HCT116 (cell line): ENCODE results near the gene PCDH15. TPM values are rescaled to one million over a fixed set of nuclear protein-coding genes. Genes with fewer than 3 reads are reported as not detected.

Source experiments
- ATAC-seq: fragments of 200-7000 bp; cut with Tn5 transposase; 2 replicates; pipeline ENCODE4 v1.9.1; 2020; ENCODE audit warnings: mild to moderate bottlenecking, moderate library complexity
- BruUV-seq: library from RNA; stranded (reverse); fragments of 400-500 nt; replicated peaks from 2 replicates; lab custom pipeline; 2021; lab: Mats Ljungman, UMichigan
- CTCF ChIA-PET: fragments of 300-600 bp; sonication (Branson Sonifier 250); formaldehyde crosslinking; loops from one replicate; lab custom pipeline; 2021; ENCODE audit warnings: antibody characterized with exemption; lab: Charles Lee
- POLR2A ChIA-PET: fragments of 300-600, 350-600 bp; sonication (Branson Sonifier 250); formaldehyde crosslinking; loops from one replicate; lab custom pipeline; 2021; ENCODE audit warnings: antibody characterized with exemption; lab: Charles Lee
- RAD21 ChIA-PET, 2 experiments: fragments of 300-600 bp; sonication (Branson Sonifier 250); formaldehyde crosslinking; loops; one replicate each; lab custom pipeline; 2023; ENCODE audit warnings: low total read pairs in 2 of 2; ENCODE audit not compliant: uncharacterized antibody in 2 of 2, unreplicated experiment in 2 of 2, low non-redundant PET in 1 of 2; lab: Charles Lee
- DNase-seq: peaks from one replicate; pipeline ENCODE4 v3.0.0-alpha.2; 2010; ENCODE audit warnings: low read depth, low spot score
- H2AFZ ChIP-seq: fragments of 200-600 bp; shearing (Covaris generic), sonication (generic); 2 replicates; pipeline ENCODE4 v1.6.1; 2017; ENCODE audit warnings: low read depth, mixed run types, mixed read lengths, antibody characterized with exemption, low read length; ENCODE audit not compliant: poor library complexity, severe bottlenecking
- H3K27ac ChIP-seq: 2 replicates; pipeline ENCODE4 v1.5.1; 2012; ENCODE audit warnings: low read depth, low read length
- H3K27me3 ChIP-seq: fragments of 200-600 bp; sonication (generic); 2 replicates; pipeline ENCODE4 v1.6.1; 2016; ENCODE audit warnings: mixed run types, low read length, mixed read lengths; ENCODE audit not compliant: insufficient read depth
- H3K36me3 ChIP-seq, 2 experiments: fragments of 200-500 bp in 1 of 2; fragments of 200-600 bp in 1 of 2; sonication (Bioruptor generic) in 1 of 2; sonication (generic) in 1 of 2; 2 replicates each; pipeline versions ENCODE4 v1.5.1 to v1.6.1; 2014 to 2016; ENCODE audit warnings: low read length in 2 of 2, inconsistent platforms in 1 of 2, mixed read lengths in 1 of 2, mixed run types in 1 of 2; ENCODE audit not compliant: insufficient read depth in 2 of 2, control insufficient read depth in 1 of 2
- H3K4me1 ChIP-seq, 2 experiments: fragments of 200-600 bp in 1 of 2; sonication (generic) in 1 of 2; 2 replicates each; pipeline versions ENCODE4 v1.5.1 to v1.6.1; 2012 to 2017; ENCODE audit warnings: low read length in 2 of 2, inconsistent platforms in 1 of 2, mild to moderate bottlenecking in 1 of 2, mixed read lengths in 1 of 2, mixed run types in 1 of 2, moderate library complexity in 1 of 2; ENCODE audit not compliant: insufficient read depth in 2 of 2, control insufficient read depth in 1 of 2
- H3K4me2 ChIP-seq: fragments of 200-600 bp; sonication (generic); 2 replicates; pipeline ENCODE4 v1.6.1; 2017; ENCODE audit warnings: mixed run types, low read length, mixed read lengths
- H3K4me3 ChIP-seq, 2 experiments: fragments of 200-600 bp in 1 of 2; sonication (generic) in 1 of 2; replicated peaks in 1 of 2; 2 replicates each; pipeline ENCODE4 v1.5.1; 2011 to 2016; ENCODE audit warnings: low read length in 2 of 2, control low read depth in 1 of 2, low read depth in 1 of 2, mild to moderate bottlenecking in 1 of 2, mixed read lengths in 1 of 2, mixed run types in 1 of 2
- H3K79me2 ChIP-seq: fragments of 200-600 bp; sonication (generic); 2 replicates; pipeline ENCODE4 v1.6.1; 2017; ENCODE audit warnings: mild to moderate bottlenecking, mixed run types, low read length, moderate library complexity, mixed read lengths; ENCODE audit not compliant: insufficient read depth
- H3K9ac ChIP-seq: fragments of 200-600 bp; sonication (generic); 2 replicates; pipeline ENCODE4 v1.6.1; 2016; ENCODE audit warnings: low read length, mixed read lengths
- H3K9me2 ChIP-seq: fragments of 200-600 bp; sonication (generic), shearing (Covaris generic); 2 replicates; pipeline ENCODE4 v1.6.1; 2017; ENCODE audit warnings: mixed run types, mild to moderate bottlenecking, moderate library complexity; ENCODE audit not compliant: insufficient read depth
- H3K9me3 ChIP-seq, 2 experiments: fragments of 200-500 bp in 1 of 2; fragments of 200-600 bp in 1 of 2; sonication (Bioruptor generic) in 1 of 2; sonication (generic) in 1 of 2; 2 replicates each; pipeline ENCODE4 v1.6.1; 2014 to 2017; ENCODE audit warnings: low read length in 2 of 2, mixed read lengths in 2 of 2, inconsistent platforms in 1 of 2, low read depth in 1 of 2, mild to moderate bottlenecking in 1 of 2, mixed run types in 1 of 2, moderate library complexity in 1 of 2; ENCODE audit not compliant: control insufficient read depth in 1 of 2, insufficient read depth in 1 of 2
- H4K20me1 ChIP-seq: fragments of 200-600 bp; sonication (generic), shearing (Covaris generic); 2 replicates; pipeline ENCODE4 v1.6.1; 2017; ENCODE audit warnings: mixed run types, mild to moderate bottlenecking, moderate library complexity; ENCODE audit not compliant: insufficient read depth
- ATF3 ChIP-seq: IDR thresholded peaks from 2 replicates; pipeline ENCODE4 v1.6.1; 2012
- CEBPB ChIP-seq: IDR thresholded peaks from 2 replicates; pipeline ENCODE4 v1.6.1; 2012; ENCODE audit warnings: low read depth
- CTCF ChIP-seq, 3 experiments: fragments of 200-600 bp in 1 of 3; sonication (generic) in 1 of 3; IDR thresholded peaks in 2 of 3; conservative IDR thresholded peaks in 1 of 3; 2 replicates each; pipeline ENCODE4 v1.5.1; 2012 to 2017; ENCODE audit warnings: low read depth in 2 of 3, low read length in 2 of 3, antibody characterized with exemption in 1 of 3, borderline replicate concordance in 1 of 3, control low read depth in 1 of 3, mild to moderate bottlenecking in 1 of 3, mixed read lengths in 1 of 3, mixed run types in 1 of 3, moderate library complexity in 1 of 3; ENCODE audit not compliant: insufficient read depth in 1 of 3
- EGR1 ChIP-seq: IDR thresholded peaks from 2 replicates; pipeline ENCODE4 v1.6.1; 2012; ENCODE audit warnings: low read depth
- ELF1 ChIP-seq: IDR thresholded peaks from 2 replicates; pipeline ENCODE4 v1.6.1; 2012; ENCODE audit warnings: low read depth, borderline replicate concordance
- EZH2phosphoT487 ChIP-seq: fragments of 200-600 bp; IDR thresholded peaks from 2 replicates; pipeline ENCODE4 v1.6.1; 2018; ENCODE audit warnings: antibody characterized with exemption, borderline replicate concordance
- MAX ChIP-seq: IDR thresholded peaks from 2 replicates; pipeline ENCODE4 v1.6.1; 2012
- POLR2A ChIP-seq: IDR thresholded peaks from 2 replicates; pipeline ENCODE4 v1.7.0; 2011; ENCODE audit warnings: borderline replicate concordance; ENCODE audit not compliant: insufficient read depth, insufficient read length; ENCODE audit errors: extremely low read depth
- POLR2AphosphoS5 ChIP-seq: IDR thresholded peaks from 2 replicates; pipeline ENCODE4 v1.6.1; 2011; ENCODE audit warnings: mild to moderate bottlenecking, low read depth, low read length, moderate library complexity
- SRF ChIP-seq: IDR thresholded peaks from 2 replicates; pipeline ENCODE4 v1.6.1; 2012; ENCODE audit warnings: low read depth
- ZBTB33 ChIP-seq: IDR thresholded peaks from 2 replicates; pipeline ENCODE4 v1.6.1; 2011; ENCODE audit warnings: mild to moderate bottlenecking, low read length, moderate library complexity; ENCODE audit not compliant: insufficient replicate concordance; ENCODE audit errors: extremely low read depth
- ZNF274 ChIP-seq: fragments of 200-500 bp; sonication (Bioruptor generic); IDR thresholded peaks from 2 replicates; pipeline ENCODE4 v1.6.1; 2014; ENCODE audit warnings: mild to moderate bottlenecking, low read depth, low read length, inconsistent platforms
- intact Hi-C: fragments of 100-400 bp; cut with micrococcal nuclease; formaldehyde crosslinking; loops from 2 replicates; pipeline ENCODE4 v1.10.0; 2022
- total RNA-seq: library from RNA; stranded (reverse); gene quantifications from one replicate; pipeline ENCODE4 v1.2.1, GENCODE V29; 2021; ENCODE audit not compliant: unreplicated experiment

The PCDH15 gene
- total RNA-seq, 1 experiment from 2014 or later = not detected

GRCh38 chr10:53852450-53853175 is 948.4 kb downstream of the PCDH15 start:
- H3K9ac ChIP-seq = no peak overlapping the region
- BruUV-seq = no TSS peak
- ATAC-seq (no peak), DNase-seq (no peak)
- no peak overlapping the region for H2AFZ ChIP-seq
- CTCF ChIA-PET = no interaction called here
- H3K36me3 ChIP-seq = no peaks in the 10 kb centered on the region
- no peaks in the 10 kb centered on the region for H3K4me1 ChIP-seq
- intact Hi-C loops = no loop called here
- RAD21 ChIA-PET = no interaction called here
- no peaks in the 10 kb centered on the region for H3K9me2 ChIP-seq
- POLR2A ChIA-PET = no interaction called here
- TF ChIP-seq ATF3 (no peak), CEBPB (no peak), MAX (no peak), ZNF274 (no peak), POLR2AphosphoS5 (no peak), SRF (no peak), ELF1 (no peak), CTCF (IDR thresholded peaks at IDR 0.05 in 2 of 3, conservative IDR thresholded peaks at IDR 0.05 in 1 of 3; ENCODE audit: borderline replicate concordance in 1 of 3, insufficient read depth in 1 of 3, low read depth in 2 of 3, low read length in 2 of 3) (no peak), EGR1 (no peak), ZBTB33 (no peak), POLR2A (no peak), EZH2phosphoT487 (no peak)
- no peaks in the 10 kb centered on the region for H3K79me2 ChIP-seq
- no peaks in the 10 kb centered on the region; the same call in 1 of the 2 replicates for H4K20me1 ChIP-seq
- no peak overlapping the region for H3K27ac ChIP-seq
- peaks cover 0 to 6% of the 10 kb centered on the region in 2 experiments; a peak in 3 of 4 replicates for H3K9me3 ChIP-seq
- no peaks in the 10 kb centered on the region for H3K27me3 ChIP-seq
- no peak overlapping the region for H3K4me2 ChIP-seq
- H3K4me3 ChIP-seq = no peak overlapping the region
